Left hindlimb (tissue), 1 donor: Measurements from ENCODE around the gene CAPN2.
"Not testable (repeated sequence)": the region's sequence is repeated elsewhere in the genome, so short reads cannot be mapped to it uniquely, and the experiment has no call there.

Experiments used
- DNase-seq: peaks from one replicate; pipeline ENCODE4 v3.0.0-alpha.2; 2018

Gene CAPN2

DNA sequence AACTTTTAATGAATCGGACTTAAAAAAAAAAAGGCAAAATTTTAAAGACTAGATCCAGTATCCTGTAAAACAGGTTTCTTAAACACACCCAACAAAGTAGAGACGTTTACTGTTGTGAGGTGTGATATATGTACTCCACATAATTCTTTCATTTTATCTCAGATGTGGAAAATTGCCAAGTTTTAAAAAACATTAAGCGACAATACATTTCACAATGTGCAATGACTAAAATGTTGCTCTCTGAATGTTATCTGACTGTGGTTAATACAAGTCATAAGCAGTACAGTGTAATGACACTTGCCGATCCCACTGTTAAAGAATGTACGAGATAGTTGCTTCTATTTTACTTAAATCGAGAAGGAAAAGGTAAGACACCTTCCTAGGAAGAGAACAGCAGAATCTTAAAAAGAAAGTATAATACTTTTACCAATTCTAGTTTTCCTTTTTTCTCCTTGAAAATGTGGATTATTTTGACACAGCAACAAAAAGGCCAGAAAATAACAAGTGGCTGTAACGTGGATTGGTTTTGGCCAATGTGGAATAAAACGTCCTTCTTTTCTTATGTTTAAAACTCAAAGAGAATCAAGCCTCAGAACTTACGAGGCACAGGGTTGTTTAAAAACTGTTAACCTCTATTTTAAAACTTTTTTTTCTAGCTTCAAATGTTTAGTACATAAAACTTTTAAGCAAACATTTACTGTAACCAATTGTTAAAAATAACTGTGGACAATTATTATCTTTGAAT lies 82.0 kb downstream of the CAPN2 start:
- no peak for DNase-seq

DNA sequence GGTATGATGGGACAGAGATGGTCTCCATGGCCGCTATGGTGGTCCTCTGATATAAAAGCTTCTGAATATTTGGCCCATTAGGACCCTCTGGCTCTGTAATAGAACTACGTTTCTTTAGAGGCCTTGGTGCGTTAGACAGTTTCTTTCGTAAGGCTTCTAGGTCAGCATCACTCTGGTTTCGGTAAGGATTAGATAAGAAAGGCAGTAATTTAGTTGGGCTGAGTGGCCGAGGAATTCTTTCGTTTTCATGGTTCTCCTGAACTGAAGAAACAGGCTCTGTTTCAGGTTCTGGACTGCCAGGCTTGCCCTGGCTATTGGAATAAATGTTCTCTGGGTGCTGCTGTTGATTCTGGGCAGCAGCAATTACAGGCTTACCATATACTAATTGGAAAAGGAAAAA lies 83.9 kb downstream of the CAPN2 start:
- DNase-seq: no peak

DNA sequence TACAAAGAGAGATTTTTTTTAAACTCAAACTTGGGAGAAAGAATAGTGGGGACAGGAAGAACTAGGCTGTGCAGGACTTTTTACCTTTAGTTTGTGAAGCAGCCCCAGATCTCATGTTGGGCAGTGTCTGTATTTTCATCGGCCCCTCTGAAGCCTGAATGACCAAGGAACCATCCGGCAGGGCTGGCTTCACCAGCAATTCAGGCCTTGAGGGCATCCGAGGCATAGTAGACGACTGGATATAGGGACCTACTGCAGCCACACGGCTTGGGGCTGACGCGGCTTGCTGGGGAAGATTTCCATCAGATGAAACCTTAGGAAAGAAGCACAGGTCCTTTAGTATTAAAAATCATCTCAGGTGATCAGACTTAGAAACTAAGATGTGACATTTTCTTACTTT lies 89.7 kb downstream of the CAPN2 start:
- no peak for DNase-seq

DNA sequence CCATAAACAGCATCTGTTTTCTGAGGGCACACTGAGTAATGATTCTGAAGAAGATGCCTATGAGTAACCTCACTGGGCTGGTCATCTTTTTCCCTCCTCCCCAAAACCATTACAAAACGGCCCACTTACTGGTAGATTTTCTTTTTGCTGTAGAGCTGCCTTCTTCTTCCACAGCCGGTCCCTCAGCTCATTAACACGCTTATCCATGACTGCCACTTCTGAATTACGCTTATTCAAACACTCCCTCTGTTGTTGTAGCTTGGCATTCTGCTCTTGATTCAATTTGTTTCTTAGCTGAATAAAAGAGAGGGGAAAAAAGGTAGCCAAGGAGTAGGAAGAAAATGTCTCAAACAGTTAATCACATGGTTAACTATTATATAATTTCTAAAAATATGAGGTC lies 90.3 kb downstream of the CAPN2 start:
- no peak for DNase-seq

DNA sequence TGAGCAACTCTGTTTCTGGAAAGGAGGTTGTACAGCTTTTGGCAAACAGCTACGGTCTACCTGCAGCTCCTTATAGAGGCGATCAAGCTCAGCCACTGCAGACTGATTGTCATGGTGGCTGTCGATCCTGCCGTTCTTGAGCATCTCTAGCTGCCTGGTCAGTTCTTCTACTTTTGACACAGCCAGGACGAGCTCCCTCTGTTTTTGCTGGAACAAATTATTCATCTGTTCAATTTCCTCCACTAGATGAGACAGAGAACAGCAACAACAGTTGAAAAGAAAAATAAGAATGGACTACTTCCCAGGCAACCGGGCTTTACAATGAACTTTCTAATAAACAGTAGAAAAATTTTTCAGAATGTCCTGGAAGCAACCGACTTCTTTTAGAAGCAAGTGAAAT lies 90.9 kb downstream of the CAPN2 start:
- DNase-seq: no peak

DNA sequence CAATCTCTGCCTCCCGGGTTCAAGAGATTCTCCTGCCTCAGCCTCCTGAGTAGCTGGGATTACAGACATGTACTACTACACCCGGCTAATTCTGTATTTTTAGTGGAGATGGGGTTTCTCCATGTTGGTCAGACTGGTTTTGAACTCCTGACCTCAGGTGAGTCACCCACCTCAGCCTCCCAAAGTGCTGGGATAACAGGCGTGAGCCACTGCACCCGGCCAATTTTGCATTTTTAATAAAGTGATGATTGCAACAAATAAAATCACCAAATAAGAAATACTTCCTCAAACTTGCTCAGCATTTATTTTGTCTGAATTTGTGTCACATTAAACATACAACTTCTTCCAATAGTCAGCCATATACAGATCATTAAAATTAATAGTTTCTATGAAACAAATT lies 97.6 kb downstream of the CAPN2 start:
- DNase-seq: not testable (repeated sequence)

DNA sequence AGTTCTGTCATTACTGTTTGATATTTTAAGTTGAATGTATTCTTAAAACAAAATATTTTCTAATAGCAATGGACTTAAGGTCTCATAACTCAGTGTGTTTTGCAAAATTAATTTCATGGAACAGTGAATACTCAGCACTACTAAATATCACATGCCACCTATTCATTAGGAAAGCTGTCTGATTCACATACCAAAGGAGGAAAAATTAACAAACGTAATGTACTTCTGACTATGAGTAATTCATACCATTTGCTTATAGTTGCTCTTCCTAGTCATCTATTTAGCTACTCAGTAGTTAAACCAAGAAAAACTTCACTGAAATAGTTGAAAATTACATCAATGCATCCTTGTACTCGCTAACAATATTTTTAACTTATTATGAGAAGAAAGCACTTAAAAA lies 98.2 kb downstream of the CAPN2 start:
- no peak for DNase-seq

DNA sequence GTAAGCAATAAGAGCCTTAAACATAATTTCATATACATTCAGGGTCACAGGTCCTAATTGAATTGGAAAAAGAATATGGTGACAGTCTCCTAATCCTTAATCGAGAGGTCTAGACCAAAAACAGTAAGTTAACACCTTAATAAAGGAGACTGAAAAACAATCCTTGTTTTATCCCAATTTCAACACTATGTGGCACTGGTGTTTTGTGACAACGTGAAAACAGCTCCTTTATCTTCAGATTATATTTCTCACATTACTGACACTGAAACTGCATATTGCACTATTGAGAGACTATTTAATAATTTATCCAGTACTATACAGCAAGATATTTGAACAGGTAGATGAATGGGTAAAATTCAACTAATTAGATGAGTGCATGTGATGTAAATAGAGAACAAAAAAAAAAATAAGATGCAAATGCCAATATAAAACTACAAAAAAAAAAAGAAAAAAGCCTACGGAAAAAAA lies 99.3 kb downstream of the CAPN2 start:
- DNase-seq: no peak

DNA sequence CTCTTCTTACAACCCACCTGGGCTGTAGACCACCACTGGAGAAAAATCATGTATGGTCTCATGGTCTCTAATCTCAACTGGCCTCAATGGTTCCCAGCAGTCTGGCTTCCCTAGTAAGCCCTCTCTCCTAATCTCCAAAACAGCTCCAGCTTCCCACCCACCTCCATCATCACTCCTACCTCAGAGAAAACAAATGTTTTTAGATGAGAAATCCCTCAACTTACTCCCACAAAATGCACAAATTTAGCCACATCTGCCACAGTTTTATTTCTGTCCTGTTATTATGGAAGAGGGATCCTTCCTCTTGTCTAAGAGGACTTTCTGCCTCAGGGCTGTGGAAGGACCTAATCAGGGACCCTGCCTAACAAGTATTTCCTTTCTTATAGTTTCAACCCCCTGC lies 101.3 kb downstream of the CAPN2 start:
- no peak for DNase-seq

DNA sequence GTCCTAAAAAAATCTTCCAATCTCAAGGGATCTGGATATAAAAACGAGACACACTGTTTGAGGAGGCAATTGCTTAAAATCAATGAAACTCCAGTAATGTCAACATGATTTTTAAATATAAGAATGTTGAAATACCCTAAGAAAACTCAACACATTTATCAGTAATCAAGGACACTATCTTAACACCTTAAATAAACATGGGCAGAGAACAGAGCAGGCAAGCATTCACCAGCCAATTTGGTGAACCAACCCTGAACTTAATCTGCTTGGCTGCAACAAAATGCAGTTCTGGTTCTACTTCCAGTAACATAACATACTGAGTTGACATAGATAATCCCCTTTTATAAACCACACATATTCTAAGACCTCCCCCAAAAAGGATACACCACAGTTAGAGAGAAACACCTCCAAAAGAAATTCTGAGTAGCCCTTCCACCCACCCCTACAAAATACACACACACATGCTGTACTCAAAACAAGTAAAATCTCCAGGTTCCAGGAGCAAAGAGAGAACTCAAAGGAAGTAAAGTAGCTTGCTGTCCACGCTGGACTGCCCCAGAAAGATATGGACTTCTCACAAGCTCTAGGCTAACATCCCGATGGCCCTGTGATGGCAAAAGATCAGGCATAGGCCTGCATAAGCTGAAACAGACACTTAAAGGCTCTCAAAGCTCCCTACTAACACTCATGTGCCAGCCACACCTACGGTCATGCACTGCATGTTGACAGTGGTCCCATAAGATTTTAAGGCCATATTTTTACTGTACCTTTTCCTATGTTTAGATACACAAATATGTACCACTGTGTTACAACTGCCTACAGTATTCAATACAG lies 102.9 kb downstream of the CAPN2 start:
- DNase-seq: no peak

DNA sequence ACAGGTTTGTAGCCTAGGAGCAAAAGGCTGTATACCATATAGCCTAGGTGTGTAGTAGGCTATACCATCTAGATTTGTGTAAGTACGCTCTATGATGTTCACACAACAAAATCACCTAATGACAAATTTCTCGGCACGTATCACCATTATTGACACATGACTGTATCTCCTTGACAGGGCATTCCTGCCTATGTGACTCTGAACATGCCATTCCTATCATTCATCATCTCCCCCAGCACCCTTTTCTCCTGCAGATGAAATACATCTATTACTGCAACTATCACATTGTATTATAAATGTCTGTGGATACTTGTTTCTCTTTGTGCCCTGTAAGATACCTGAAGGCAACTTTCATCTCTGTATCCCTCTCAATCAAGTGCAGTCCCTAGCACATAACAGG lies 103.5 kb downstream of the CAPN2 start:
- DNase-seq: no peak

DNA sequence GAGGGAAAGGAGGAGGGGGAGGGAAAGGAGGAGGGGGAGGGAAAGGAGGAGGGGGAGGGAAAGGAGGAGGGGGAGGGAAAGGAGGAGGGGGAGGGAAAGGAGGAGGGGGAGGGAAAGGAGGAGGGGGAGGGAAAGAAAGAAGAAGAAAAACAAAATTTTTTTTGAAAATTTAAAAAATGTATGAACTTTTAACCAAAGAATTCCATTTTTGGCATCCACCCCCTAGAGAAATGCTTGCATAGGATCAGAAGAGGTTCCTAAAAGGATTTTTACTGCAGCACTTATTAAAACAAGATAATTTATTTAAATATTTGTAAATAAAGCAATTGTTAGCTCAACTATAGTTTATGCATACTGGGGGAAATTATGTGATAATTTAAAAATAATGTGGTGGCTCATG lies 104.9 kb downstream of the CAPN2 start:
- not testable (repeated sequence) for DNase-seq

DNA sequence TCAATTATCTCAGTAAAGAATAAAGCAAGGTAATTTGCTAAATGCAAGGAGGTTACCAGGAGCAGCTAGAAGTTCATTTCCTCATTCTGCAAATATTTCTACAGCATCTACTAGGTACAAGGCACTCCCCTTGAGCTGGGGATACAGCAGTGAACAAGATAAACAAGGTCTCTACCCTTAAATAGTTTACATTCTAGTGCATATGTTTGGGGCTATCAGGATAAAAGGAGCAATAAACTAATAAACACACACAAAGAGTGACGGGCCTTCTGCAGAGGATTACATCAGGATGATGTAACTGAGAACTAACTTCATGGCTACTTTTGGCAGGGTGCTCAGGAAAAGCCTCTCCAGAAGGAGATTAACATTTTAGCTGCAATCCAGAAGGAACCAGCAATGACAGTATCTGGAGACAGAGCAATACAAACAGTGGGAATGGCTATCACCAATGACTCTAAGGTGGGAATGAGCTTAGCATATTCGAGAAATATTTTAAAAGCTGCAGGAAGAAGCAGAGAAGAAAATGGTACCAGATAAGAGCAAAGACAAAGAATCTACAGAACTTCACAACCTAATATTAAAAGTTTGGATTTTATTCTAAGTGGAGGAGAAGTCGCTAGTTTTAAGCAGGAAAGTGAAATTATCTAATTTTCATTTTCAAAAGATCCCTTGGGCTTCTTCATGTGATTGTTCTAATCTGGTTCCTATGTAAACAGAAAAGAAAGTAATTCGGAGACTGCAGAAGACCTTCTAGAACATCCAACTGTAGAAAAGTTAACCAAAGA lies 107.6 kb downstream of the CAPN2 start:
- DNase-seq: no peak

DNA sequence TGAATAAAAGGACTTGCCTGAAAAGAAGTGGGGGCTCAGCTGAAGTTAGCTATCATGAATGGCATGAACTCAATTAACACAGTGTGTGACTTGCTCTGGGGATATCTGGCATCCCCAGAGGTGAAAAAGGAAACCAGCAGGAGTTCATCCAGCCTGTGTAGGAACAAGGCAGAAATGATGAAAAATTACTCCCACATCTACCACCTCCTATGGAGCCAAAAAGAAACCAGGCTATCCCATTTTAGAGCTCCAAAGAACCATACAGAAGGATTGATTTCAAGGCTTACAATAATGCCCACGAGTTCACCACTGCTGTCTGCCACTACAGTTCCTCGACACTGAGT lies 108.1 kb downstream of the CAPN2 start:
- no peak for DNase-seq

DNA sequence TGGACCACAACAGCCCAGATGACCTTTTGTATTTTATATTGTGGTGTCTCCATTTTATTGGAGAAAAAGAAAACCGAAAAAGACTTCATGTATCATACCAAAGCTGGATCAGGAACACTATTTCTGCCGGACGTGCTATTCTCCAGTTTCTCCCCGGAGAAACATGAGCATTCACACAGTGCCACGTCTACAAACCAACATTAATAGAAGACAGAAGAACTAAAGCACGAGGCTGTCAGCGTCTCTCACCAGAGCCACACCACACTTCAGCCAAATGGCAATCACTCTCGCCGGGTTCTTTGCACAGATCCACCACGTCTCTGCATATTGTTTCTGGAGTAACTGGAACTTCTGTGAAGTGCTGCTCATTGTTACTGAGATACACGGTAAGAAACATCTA lies 108.6 kb downstream of the CAPN2 start:
- no peak for DNase-seq

DNA sequence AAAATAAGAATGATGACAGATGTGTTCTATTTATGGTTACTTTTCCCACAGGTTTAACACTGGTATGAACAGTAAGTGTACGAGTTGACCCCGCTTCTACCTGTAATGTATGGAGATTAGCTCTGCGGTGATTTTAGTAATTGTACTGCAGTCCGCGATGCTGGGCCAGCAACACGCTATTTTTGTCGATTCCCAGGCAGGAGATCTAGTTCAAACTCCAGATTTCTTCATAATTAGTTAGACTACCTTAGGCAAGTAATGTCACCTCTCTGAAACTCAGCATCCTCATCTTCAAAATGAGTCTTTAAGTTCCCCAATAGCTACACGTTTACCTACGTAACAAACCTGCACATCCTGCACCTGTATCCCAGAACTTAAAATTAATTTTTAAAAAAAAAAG lies 111.9 kb downstream of the CAPN2 start:
- DNase-seq: no peak

DNA sequence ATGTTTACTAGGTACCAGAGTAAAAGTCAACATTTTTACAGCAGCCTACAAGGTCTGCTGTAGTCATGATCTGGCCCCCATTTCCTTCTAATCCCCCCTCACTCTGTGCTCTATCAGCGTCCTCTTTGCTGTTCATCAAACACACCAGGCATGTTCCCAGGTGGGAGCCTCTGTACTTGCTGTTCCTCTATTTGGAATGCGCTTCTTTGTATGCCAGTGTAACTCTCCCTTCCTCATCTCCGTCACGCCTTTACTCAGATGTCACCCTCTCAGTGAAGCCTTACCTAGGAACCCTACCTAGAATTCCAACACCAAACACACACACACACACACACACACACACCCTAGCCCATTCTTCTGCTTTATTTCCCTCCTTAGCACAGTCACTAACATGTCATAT lies 112.4 kb downstream of the CAPN2 start:
- DNase-seq: no peak
